B cell (primary cell): ENCODE measurements around the gene SENP3. TPM values are rescaled to one million over a fixed set of nuclear protein-coding genes. Genes with fewer than 3 reads are reported as not detected.
A peak's percentile ranks its signal among the peaks of the same experiment; 100 is the strongest.

ENCODE experiments used
- ATAC-seq: fragments of 200-7000 bp; cut with Tn5 transposase; one replicate; pipeline ENCODE4 v1.10.0; 2021; ENCODE audit warnings: low read depth, mild to moderate bottlenecking, moderate number of reproducible peaks, moderate library complexity
- CTCF ChIA-PET: fragments of 350-600 bp; sonication (Branson Sonifier 250); formaldehyde crosslinking; loops from one replicate; lab custom pipeline; 2021; ENCODE audit warnings: antibody characterized with exemption, inconsistent platforms; lab: Charles Lee
- POLR2A ChIA-PET: fragments of 350-600 bp; sonication (Branson Sonifier 250); formaldehyde crosslinking; loops from one replicate; lab custom pipeline; 2021; ENCODE audit warnings: antibody characterized with exemption; lab: Charles Lee
- DNase-seq: peaks from one replicate; pipeline ENCODE4 v3.0.0; 2013
- H2AFZ ChIP-seq: 2 replicates; pipeline ENCODE4 v1.6.1; 2012; ENCODE audit warnings: mild to moderate bottlenecking, low read depth, low read length; ENCODE audit not compliant: insufficient read depth, poor library complexity, severe bottlenecking
- H3K27ac ChIP-seq, 2 donors: 1 replicate in 1 of 2; 2 replicates in 1 of 2; pipeline ENCODE4 v1.5.1; 2012 to 2013; ENCODE audit warnings: low read length in 2 of 2, mild to moderate bottlenecking in 2 of 2, moderate library complexity in 1 of 2
- H3K27me3 ChIP-seq, 4 experiments: fragments of 200-600 bp in 1 of 4; sonication (generic) in 1 of 4; replicated peaks in 1 of 4; 1 replicate in 2 of 4; 2 replicates in 2 of 4; pipeline versions ENCODE4 v1.6.1 to v1.7.0; 2013 to 2016; ENCODE audit warnings: low read length in 3 of 4, mild to moderate bottlenecking in 2 of 4, mixed read lengths in 1 of 4, moderate library complexity in 1 of 4; ENCODE audit not compliant: insufficient read depth in 4 of 4, control insufficient read depth in 3 of 4; ENCODE audit errors: control extremely low read depth in 1 of 4
- H3K36me3 ChIP-seq, 2 experiments: replicated peaks in 1 of 2; 1 replicate in 1 of 2; 2 replicates in 1 of 2; pipeline versions ENCODE4 v1.6.1 to v1.7.1; 2013; ENCODE audit warnings: low read length in 1 of 2; ENCODE audit not compliant: insufficient read depth in 2 of 2, control insufficient read depth in 1 of 2; ENCODE audit errors: control extremely low read depth in 1 of 2, extremely low read depth in 1 of 2
- H3K4me1 ChIP-seq, 2 donors: fragments of 200-600 bp in 1 of 2; sonication (generic) in 1 of 2; 1 replicate in 1 of 2; 2 replicates in 1 of 2; pipeline versions ENCODE4 v1.5.1 to v1.6.1; 2013 to 2017; ENCODE audit warnings: low read length in 2 of 2; ENCODE audit not compliant: control insufficient read depth in 2 of 2, insufficient read depth in 2 of 2
- H3K4me2 ChIP-seq: replicated peaks from 2 replicates; pipeline ENCODE3; 2012; ENCODE audit warnings: mild to moderate bottlenecking, low read depth, low read length; ENCODE audit not compliant: poor library complexity, severe bottlenecking
- H3K4me3 ChIP-seq, 5 experiments: fragments of 200-600 bp in 1 of 5; sonication (generic) in 1 of 5; 1 replicate in 3 of 5; 2 replicates in 2 of 5; pipeline versions ENCODE4 v1.5.1 to v1.7.0; 2011 to 2016; ENCODE audit warnings: low read length in 4 of 5, mild to moderate bottlenecking in 4 of 5, low read depth in 2 of 5, control low read depth in 1 of 5, moderate library complexity in 1 of 5; ENCODE audit not compliant: insufficient read depth in 1 of 5; ENCODE audit errors: control extremely low read depth in 1 of 5, extremely low read depth in 1 of 5
- H3K79me2 ChIP-seq: fragments of 200-600 bp; sonication (generic); one replicate; pipeline ENCODE4 v1.6.0; 2016; ENCODE audit warnings: low read length; ENCODE audit not compliant: control insufficient read depth, insufficient read depth
- H3K9ac ChIP-seq: fragments of 200-600 bp; sonication (generic); 2 replicates; pipeline ENCODE4 v1.6.1; 2017; ENCODE audit warnings: mild to moderate bottlenecking, low read length, moderate library complexity
- H3K9me3 ChIP-seq, 3 donors: one replicate each; pipeline versions ENCODE4 v1.6.1 to v1.7.1; 2013; ENCODE audit warnings: low read length in 2 of 3; ENCODE audit not compliant: control insufficient read depth in 2 of 3, insufficient read depth in 1 of 3; ENCODE audit errors: control extremely low read depth in 1 of 3
- H4K20me1 ChIP-seq: 2 replicates; pipeline ENCODE4 v1.6.0; 2012; ENCODE audit warnings: mild to moderate bottlenecking, low read length; ENCODE audit not compliant: insufficient read depth, control insufficient read depth, poor library complexity, severe bottlenecking
- H3K27ac Mint-ChIP-seq: one replicate; pipeline ENCODE4 v1.8.0; 2021; ENCODE audit warnings: mixed read lengths
- H3K27me3 Mint-ChIP-seq: one replicate; pipeline ENCODE4 v1.8.0; 2021; ENCODE audit warnings: mixed read lengths
- H3K4me1 Mint-ChIP-seq: one replicate; pipeline ENCODE4 v1.8.0; 2021; ENCODE audit warnings: mixed read lengths
- H3K4me3 Mint-ChIP-seq: one replicate; pipeline ENCODE4 v1.8.0; 2021; ENCODE audit warnings: mixed read lengths
- H3K9me3 Mint-ChIP-seq: one replicate; pipeline ENCODE4 v1.8.0; 2022; ENCODE audit warnings: mixed read lengths; ENCODE audit not compliant: insufficient read depth
- EZH2 ChIP-seq: IDR thresholded peaks from 2 replicates; pipeline ENCODE4 v1.6.1; 2012; ENCODE audit warnings: borderline replicate concordance, low read depth, mild to moderate bottlenecking, moderate library complexity, low read length; ENCODE audit not compliant: insufficient read depth, poor library complexity, severe bottlenecking
- WGBS: methylation state at CpG from one replicate; pipeline ENCODE4 v1.1.5; 2013; ENCODE audit warnings: missing lambda C conversion rate; ENCODE audit not compliant: insufficient coverage; 5-methylcytosine and 5-hydroxymethylcytosine counted together
- intact Hi-C: fragments of 100-400 bp; cut with micrococcal nuclease; formaldehyde crosslinking; loops from one replicate; pipeline ENCODE4 v1.10.0; 2022
- polyA plus RNA-seq: library from polyadenylated mRNA; depleted of rRNA; stranded (reverse); fragments of >200 nt; gene quantifications from 2 replicates; pipeline ENCODE4 v1.2.3, GENCODE V29; 2012
- total RNA-seq, 2 donors: library from RNA; stranded (reverse); fragments of 120-200 nt in 1 of 2; gene quantifications; 1 replicate in 1 of 2; 2 replicates in 1 of 2; pipeline versions ENCODE4 v1.2.3 to v1.2.4, GENCODE V29; 2013 to 2022
- TF ChIP-seq, protein P1 (sequence below): fragments of 200-600 bp; IDR thresholded peaks from one replicate; pipeline ENCODE4 v1.8.0; 2022; ENCODE audit warnings: antibody characterized with exemption, mild to moderate bottlenecking

SENP3 gene
- total and polyA plus RNA-seq, 2 donors (not counting 1 experiment from before 2014, with no cell fraction given) = 45.1 to 57.1 TPM

DNA sequence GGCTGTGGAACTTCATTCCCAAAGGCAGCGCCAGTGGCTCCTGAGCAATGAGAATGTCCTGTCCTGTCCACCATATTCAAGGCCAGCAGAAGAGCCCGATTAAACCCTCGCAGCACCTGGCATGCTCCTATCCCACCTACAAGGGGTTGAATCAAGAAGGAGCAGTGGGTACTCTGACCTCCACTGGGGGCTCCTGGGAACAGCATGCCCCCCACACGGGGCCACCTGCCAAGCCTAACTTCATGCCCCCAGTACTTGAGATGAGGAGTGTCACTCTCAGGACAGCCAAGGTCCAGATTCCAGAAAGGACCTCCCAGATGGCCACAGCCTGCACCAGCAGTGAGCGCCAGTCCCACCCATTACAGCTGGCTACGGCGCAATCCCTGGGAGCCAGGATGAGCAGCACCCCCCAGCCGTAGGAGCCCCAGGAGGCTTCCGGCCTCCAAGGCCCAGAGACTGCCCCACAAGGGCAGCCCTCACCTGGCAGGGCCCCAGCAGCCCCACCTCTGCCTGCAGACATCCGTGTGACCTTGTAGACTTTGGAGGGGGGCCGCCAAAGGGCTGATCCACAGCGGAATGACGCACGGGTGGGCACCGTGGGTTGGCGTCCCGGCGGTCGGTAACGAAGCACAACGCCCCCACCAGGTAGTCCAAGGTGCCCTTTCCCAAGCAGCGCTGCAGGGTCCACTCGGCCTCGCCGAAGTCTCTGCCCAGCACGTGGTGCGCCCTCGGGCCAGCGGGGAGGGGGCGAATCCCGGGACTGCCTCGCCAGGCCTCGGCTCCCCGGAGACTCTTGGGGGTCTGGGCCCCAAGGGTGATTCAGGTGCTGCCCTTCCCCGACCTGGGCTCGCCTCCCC, 20.9 kb downstream of the SENP3 start:
- CTCF ChIA-PET = interaction anchor here (1.2 to 4.5 kb wide), 4 partner anchors 9 to 104 kb away, joined by 3 to 50 read pairs (median 23); partner anchors contain the start of genes SENP3, TNFSF13, TP53 and WRAP53
- intact Hi-C loops = loop anchor here (1.0 to 10.0 kb wide), 3 partner anchors 10 to 538 kb away; partner anchors contain the start of genes SENP3 and SLC16A11

More for the DNA sequence above, 20.9 kb downstream of the SENP3 start:
- Histone ChIP-seq H3K27me3 (no peaks in the 10 kb centered on the region), H2AFZ (peak overlapping the region; percentile 86), H3K27ac (peak overlapping the region in 1 of 2 donors; percentile 95), H3K4me2 (peak overlapping the region; percentile 78), H3K4me3 (peak overlapping the region in 4 of 5 experiments; percentile 77 to 90 (median 82)), H3K79me2 (peaks cover 48% of the 10 kb centered on the region), H3K9me3 (no peaks in the 10 kb centered on the region), H3K36me3 (peaks cover 4 to 32% of the 10 kb centered on the region in 2 experiments), H3K4me1 (peaks cover 48 to 72% of the 10 kb centered on the region in 2 donors), H3K9ac (peak overlapping the region; percentile 85), H4K20me1 (peaks cover 13% of the 10 kb centered on the region)
- Mint-ChIP-seq H3K27ac (peak overlapping the region; percentile 100), H3K27me3 (no peaks in the 10 kb centered on the region), H3K9me3 (no peaks in the 10 kb centered on the region), H3K4me1 (peaks cover 65% of the 10 kb centered on the region), H3K4me3 (peak overlapping the region; percentile 100)
- 85% methylated on average over 35 of the region's 36 CpGs for WGBS
- peak; percentile 18 for DNase-seq
- no peak for ATAC-seq
- POLR2A ChIA-PET = interaction anchor here (0.6 to 2.4 kb wide), 8 partner anchors 8 to 274 kb away, joined by 3 to 25 read pairs (median 6); partner anchors contain the start of genes SAT2, TP53 and WRAP53
- no peak for TF ChIP-seq EZH2
- TF ChIP-seq, protein P1, sequence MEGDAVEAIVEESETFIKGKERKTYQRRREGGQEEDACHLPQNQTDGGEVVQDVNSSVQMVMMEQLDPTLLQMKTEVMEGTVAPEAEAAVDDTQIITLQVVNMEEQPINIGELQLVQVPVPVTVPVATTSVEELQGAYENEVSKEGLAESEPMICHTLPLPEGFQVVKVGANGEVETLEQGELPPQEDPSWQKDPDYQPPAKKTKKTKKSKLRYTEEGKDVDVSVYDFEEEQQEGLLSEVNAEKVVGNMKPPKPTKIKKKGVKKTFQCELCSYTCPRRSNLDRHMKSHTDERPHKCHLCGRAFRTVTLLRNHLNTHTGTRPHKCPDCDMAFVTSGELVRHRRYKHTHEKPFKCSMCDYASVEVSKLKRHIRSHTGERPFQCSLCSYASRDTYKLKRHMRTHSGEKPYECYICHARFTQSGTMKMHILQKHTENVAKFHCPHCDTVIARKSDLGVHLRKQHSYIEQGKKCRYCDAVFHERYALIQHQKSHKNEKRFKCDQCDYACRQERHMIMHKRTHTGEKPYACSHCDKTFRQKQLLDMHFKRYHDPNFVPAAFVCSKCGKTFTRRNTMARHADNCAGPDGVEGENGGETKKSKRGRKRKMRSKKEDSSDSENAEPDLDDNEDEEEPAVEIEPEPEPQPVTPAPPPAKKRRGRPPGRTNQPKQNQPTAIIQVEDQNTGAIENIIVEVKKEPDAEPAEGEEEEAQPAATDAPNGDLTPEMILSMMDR = no peak
